Measurements from ENCODE around the gene LGR4.

- TF ChIP-seq, protein P1, sequence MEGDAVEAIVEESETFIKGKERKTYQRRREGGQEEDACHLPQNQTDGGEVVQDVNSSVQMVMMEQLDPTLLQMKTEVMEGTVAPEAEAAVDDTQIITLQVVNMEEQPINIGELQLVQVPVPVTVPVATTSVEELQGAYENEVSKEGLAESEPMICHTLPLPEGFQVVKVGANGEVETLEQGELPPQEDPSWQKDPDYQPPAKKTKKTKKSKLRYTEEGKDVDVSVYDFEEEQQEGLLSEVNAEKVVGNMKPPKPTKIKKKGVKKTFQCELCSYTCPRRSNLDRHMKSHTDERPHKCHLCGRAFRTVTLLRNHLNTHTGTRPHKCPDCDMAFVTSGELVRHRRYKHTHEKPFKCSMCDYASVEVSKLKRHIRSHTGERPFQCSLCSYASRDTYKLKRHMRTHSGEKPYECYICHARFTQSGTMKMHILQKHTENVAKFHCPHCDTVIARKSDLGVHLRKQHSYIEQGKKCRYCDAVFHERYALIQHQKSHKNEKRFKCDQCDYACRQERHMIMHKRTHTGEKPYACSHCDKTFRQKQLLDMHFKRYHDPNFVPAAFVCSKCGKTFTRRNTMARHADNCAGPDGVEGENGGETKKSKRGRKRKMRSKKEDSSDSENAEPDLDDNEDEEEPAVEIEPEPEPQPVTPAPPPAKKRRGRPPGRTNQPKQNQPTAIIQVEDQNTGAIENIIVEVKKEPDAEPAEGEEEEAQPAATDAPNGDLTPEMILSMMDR (IDR thresholded peaks at IDR 0.05) = no peak
- peak in 1 of 2 donors; percentile 32 for TF ChIP-seq POLR2A (IDR thresholded peaks at IDR 0.05)
These were observed 83.7 kb downstream of the LGR4 start for GRCh38 chr11:27388869-27389268.

Measured in Peyer's patch (tissue), 4 donors.